OCI-M2 (cell line): ENCODE data around the gene JAG1.

Experiments used
- DNase-seq: peaks from one replicate; lab custom pipeline; 2025; ENCODE audit not compliant: unreplicated experiment; lab: John Stamatoyannopoulos, UW

Gene JAG1

GRCh38 chr20:10639737-10640556 is 33.9 kb downstream of the JAG1 start:
- no peak for DNase-seq

GRCh38 chr20:10639077-10639736 is 34.6 kb downstream of the JAG1 start:
- DNase-seq: no peak

DNA sequence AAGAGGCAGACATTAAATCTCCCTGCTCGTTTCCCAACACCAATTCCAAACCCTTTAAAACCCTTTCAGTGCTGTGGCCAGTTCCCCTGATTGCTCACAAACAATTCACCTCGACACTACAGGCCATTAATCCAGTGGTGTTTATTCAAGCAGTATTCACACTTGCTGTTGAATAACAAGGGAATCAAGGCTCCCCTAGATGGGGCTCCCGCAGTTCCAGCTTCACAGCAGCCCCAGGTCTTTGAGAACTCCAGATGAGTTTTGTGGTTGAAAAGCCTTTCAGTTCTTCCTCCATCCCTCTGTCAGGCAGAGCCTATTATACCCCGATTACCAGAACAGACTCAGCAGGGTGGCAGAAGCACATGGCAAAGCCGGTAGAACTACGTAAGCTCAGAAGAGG is 36.2 kb downstream of the JAG1 start:
- DNase-seq: no peak

DNA sequence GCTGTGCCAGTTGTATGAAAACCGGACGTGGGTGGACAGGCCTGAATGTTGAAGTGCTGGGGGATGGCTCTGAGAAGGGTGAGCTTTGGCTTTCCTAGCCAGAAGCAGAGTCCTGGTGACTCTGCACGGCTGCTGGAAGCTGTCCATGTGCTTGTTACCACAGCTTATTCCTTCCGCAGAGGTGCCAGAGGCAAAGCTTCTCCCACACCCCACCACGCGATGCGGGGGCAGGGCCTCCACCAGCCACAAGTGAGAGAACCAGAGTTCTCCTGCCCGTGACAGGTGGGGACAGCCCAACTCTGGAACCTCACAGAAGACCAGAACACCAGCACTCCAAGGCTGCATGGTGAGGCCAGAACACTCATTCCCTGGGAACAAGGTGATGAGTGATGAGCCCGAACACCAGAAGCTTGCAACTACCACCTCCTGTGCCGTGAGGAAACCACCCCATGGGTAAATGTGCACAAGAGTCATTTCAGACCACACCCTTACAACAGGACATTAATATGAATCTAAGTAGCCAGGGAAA is 36.7 kb downstream of the JAG1 start:
- no peak for DNase-seq

DNA sequence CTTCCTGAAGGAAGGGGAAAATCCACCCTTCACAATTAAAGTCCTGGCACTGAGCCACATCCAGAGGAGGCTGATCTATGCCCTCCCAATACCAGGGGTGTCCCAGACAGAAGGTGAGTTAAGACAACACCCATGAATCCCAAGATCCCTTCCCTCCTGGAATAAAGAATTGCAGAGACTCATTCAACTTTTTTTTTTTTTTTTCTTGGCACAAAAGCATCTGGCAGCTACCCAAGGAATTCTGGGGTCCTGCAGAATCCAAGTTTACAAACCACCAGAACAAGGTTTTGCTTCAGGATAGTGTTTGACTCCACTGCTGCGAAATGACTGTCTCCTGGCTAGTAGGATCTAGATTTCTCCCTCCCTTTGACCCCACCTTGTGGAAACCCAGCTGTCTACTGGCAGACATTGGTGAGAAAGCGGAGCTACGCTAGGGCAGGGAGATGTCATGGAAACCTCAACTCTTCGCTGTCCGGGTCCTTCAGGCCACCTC is 37.4 kb downstream of the JAG1 start:
- no peak for DNase-seq

- DNase-seq: no peak
Measured at GRCh38 chr20:10635476-10636208, 38.2 kb downstream of the JAG1 start.

- no peak for DNase-seq
Measured at GRCh38 chr20:10634683-10635411, 39.0 kb downstream of the JAG1 start.

- DNase-seq: no peak
Measured at GRCh38 chr20:10634211-10634610, 39.6 kb downstream of the JAG1 start.

DNA sequence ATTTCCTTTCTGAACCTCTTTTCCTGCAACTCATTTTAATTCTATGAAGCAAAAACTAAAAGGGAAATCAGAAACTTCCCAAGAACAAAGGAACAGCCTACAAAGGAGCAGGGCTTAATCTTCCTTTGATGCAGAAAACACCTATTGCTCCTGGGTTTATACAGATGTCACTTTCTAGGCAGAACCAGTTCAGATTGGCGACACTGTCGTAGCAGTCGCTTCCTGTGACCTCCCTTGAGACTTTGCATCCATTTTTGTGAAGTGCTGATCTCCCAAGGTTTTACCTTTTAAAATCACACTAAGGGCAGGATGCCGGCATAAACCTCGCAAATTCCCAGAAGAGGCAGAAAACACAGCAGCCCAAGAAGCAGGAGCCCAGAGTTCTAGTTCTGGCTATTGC is 40.1 kb downstream of the JAG1 start:
- DNase-seq: no peak

- DNase-seq: no peak
Measured at GRCh38 chr20:10632721-10633509, 40.9 kb downstream of the JAG1 start.

- DNase-seq: no peak
Measured at GRCh38 chr20:10631126-10631525, 42.7 kb downstream of the JAG1 start.

DNA sequence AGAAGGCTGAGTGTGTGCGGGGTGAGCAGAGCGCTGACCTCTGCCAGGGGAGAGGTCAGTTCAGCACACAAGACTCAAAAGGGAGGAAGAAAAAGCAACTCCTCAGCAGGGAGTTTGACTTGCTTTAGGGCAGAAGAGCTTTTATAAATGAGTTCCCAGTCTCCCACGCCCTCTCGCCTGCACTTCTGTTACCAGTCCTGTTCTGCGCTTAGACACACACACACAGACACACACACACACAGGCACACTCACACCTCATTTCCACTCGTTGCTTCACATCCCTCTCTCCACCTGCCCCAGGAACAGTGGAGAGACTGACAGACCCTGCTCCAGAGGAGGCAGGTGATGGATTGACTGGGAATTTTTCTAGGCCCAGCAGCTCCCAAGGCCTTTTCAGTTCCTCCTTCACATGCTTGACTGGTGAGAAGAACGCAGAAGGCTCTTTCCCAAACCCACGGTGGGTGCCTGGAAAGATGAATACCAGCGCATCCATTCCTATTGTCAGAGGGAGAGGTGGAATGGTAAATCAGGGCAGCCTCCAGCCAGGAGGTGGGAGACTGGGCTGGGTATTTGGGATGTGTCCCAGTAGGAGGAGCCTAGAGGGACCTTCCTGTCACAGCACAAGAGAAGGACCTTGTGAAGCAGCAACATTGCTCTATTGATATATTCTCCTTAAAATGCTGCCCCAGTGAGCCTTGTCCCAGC is 43.7 kb downstream of the JAG1 start:
- DNase-seq: no peak

- no peak for DNase-seq
Measured at GRCh38 chr20:10626896-10627295, 46.9 kb downstream of the JAG1 start.

GRCh38 chr20:10625641-10626040 is 48.2 kb downstream of the JAG1 start:
- DNase-seq: no peak

DNA sequence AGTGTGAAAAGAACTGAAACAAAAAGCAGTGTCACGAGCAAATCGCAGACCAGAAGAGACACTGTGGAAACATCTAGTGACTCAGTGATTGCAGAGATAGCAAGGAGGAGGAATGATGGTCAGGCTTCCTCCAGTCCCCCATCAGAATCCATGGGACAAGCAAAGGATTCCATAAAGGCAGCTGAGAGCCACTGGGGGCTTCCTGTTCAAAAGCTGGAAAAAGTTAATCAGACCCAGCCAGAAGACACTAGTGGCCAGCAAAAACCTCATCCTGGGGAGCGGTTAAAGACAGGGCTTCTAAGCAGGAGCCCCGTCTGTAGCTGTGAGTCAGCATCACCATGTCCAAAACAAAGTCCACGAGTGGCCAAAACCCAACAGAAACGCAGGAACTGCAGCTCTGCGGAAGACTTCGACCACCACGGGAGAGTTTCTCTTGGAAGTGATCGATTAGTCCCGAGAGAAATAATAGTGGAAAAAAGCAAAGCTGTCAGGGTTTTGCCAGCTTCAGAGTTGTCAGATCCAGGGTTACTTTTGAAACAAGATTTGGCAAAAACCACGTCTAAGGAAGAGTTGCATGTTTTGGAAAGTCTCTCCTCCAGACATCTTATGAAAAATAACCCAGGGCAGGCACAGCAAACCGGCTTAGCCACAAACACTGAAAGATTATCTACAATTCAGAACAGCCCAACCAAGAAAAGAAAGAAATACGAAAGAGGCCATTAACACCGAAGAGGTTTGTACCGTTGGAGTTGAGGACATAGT is 51.0 kb downstream of the JAG1 start:
- no peak for DNase-seq

DNA sequence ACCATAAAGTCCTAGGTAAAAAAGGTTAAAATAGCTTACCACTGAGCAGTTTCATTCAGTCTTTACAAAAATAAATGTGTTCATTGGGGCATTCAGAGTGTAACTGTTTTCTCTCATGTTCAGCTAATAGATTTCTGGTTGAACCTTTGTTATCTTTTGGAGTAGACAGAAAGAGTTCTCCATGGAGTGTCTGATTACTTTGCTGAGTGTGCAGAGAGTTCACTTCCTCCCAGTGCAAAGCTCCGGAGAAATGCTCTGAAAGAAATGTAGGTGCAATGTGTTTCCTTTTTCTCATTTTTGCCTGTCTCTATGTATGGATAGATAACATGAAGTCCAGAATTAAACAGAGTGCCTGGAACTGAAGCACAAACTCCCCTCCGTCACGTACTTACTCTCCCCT is 52.6 kb downstream of the JAG1 start:
- no peak for DNase-seq

DNA sequence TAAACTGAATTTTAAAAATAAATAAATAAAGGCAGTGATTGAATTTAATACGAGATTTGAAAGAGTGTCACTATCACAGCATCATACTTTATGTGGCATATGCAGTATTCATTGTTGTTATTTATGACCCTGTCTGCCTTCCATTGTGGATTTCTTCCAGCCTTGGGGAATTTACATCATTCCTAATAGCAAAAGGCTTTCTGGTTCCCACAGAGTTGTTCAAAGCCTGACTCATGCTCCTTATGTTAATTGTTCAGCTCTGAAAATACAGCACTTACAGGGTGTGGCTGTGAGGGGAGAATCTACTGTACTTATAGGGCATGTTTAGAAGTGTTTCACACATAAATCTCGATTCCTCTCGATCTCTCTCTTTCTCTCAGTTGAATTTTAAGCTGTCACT is 54.4 kb downstream of the JAG1 start:
- DNase-seq: no peak

DNA sequence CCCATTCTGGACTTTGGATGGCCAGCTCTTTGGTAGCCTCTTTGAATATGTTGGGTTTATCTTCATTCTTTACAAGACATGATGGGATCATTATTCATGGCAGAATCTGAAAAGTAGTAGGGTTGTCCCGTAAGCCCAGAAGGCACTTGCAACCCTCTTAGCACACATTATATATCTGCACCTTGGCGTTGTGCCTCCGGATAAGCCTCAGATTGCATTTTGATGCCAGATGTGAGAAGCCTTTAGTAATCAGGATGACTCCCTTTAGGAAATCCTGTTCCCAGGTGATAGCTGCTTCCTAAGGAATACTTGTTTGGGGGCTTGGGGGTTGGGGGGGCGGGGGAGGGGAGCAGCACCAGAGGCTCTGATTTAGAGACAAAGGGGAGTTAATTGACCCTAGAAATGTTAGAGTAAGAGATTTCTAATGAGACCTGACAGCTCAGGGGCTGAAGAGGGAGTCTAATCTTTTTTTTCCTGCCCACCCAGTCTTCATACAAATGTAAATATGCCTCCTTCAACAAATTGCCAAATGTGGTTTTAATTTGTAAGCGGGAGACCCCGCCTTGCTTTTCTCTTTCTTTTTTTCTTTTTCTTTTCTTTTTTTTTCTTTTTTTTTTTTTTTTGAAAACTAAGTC is 55.1 kb downstream of the JAG1 start:
- DNase-seq: no peak
